ENCODE results near the gene ARHGAP8. TPM values are rescaled to one million over a fixed set of nuclear protein-coding genes. Genes with fewer than 3 reads are reported as not detected.

Gene ARHGAP8
- total RNA-seq (ENCODE audit: low replicate concordance), result 0.41 TPM in 1 of 2 replicates, not detected in the other

- DNase-seq (ENCODE audit: low read depth), result no peak
- H3K4me3 ChIP-seq (ENCODE audit: low read depth, low read length), result no peak within 1 kb of the TSS
- TF ChIP-seq, protein P1, sequence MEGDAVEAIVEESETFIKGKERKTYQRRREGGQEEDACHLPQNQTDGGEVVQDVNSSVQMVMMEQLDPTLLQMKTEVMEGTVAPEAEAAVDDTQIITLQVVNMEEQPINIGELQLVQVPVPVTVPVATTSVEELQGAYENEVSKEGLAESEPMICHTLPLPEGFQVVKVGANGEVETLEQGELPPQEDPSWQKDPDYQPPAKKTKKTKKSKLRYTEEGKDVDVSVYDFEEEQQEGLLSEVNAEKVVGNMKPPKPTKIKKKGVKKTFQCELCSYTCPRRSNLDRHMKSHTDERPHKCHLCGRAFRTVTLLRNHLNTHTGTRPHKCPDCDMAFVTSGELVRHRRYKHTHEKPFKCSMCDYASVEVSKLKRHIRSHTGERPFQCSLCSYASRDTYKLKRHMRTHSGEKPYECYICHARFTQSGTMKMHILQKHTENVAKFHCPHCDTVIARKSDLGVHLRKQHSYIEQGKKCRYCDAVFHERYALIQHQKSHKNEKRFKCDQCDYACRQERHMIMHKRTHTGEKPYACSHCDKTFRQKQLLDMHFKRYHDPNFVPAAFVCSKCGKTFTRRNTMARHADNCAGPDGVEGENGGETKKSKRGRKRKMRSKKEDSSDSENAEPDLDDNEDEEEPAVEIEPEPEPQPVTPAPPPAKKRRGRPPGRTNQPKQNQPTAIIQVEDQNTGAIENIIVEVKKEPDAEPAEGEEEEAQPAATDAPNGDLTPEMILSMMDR (IDR thresholded peaks at IDR 0.05; ENCODE audit: insufficient read depth, low read length), result no peak
These were observed at the start of gene ARHGAP8 for GRCh38 chr22:44752285-44753188. TSS of gene ARHGAP8 (plus strand) at chr22:44752575. CDS start at chr22:44786528, 33,953 bp downstream.

DNA sequence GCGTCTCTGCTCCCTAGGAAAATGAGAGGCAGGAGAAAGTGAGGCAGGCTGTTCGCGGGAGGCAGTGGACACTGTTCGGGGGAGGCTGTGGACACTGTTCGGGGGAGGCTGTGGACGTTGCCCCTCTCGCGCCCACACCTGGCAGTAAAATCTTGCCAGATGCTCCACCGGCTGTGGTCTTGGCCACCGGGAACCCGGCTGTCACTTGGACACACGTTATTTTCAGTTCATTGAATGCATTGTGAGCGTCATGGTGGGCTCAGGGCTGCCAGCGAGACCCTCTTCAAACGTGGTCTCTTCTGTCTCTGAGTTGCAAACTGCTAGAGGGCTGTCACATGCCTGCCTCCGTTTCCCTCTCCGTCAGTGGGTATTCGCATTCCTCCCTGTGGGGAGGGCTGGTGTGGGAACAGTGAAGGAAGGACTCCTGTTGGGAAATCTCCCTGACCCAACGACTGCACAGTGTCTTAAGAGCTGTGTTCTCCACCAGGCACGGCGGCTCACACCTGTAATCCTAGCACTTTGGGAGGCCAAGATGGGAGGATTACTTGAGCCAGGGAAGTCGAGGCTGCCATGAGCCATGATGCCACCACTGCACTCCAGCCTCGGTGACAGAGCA is 49.0 kb upstream of the ARHGAP8 start:
- peak overlapping the region; percentile 71 for H3K4me3 ChIP-seq (ENCODE audit: low read depth, low read length)
- TF ChIP-seq, protein P1 (IDR thresholded peaks at IDR 0.05; ENCODE audit: insufficient read depth, low read length), result no peak
- no peak for DNase-seq (ENCODE audit: low read depth)

GRCh38 chr22:44704159-44705021 is 48.0 kb upstream of the ARHGAP8 start:
- TF ChIP-seq, protein P1 (IDR thresholded peaks at IDR 0.05; ENCODE audit: insufficient read depth, low read length), result no peak
- H3K4me3 ChIP-seq (ENCODE audit: low read depth, low read length), result no peak overlapping the region
- no peak for DNase-seq (ENCODE audit: low read depth)

GRCh38 chr22:44705022-44705297 is 47.4 kb upstream of the ARHGAP8 start:
- no peak for DNase-seq (ENCODE audit: low read depth)
- TF ChIP-seq, protein P1 (IDR thresholded peaks at IDR 0.05; ENCODE audit: insufficient read depth, low read length), result no peak

GRCh38 chr22:44706488-44706887 is 45.9 kb upstream of the ARHGAP8 start:
- no peak for DNase-seq (ENCODE audit: low read depth)
- TF ChIP-seq, protein P1 (IDR thresholded peaks at IDR 0.05; ENCODE audit: insufficient read depth, low read length), result no peak

More at GRCh38 chr22:44705022-44705297, 47.4 kb upstream of the ARHGAP8 start:
- H3K4me3 ChIP-seq (ENCODE audit: low read depth, low read length), result no peak overlapping the region

GRCh38 chr22:44707178-44707577 is 45.2 kb upstream of the ARHGAP8 start:
- TF ChIP-seq, protein P1 (IDR thresholded peaks at IDR 0.05; ENCODE audit: insufficient read depth, low read length), result no peak
- H3K4me3 ChIP-seq (ENCODE audit: low read depth, low read length), result no peak overlapping the region
- no peak for DNase-seq (ENCODE audit: low read depth)

More at GRCh38 chr22:44706488-44706887, 45.9 kb upstream of the ARHGAP8 start:
- no peak overlapping the region for H3K4me3 ChIP-seq (ENCODE audit: low read depth, low read length)

Data from fibroblast of the aortic adventitia (primary cell).